ENCODE measurements around the gene ADARB1.

Gene ADARB1

DNA sequence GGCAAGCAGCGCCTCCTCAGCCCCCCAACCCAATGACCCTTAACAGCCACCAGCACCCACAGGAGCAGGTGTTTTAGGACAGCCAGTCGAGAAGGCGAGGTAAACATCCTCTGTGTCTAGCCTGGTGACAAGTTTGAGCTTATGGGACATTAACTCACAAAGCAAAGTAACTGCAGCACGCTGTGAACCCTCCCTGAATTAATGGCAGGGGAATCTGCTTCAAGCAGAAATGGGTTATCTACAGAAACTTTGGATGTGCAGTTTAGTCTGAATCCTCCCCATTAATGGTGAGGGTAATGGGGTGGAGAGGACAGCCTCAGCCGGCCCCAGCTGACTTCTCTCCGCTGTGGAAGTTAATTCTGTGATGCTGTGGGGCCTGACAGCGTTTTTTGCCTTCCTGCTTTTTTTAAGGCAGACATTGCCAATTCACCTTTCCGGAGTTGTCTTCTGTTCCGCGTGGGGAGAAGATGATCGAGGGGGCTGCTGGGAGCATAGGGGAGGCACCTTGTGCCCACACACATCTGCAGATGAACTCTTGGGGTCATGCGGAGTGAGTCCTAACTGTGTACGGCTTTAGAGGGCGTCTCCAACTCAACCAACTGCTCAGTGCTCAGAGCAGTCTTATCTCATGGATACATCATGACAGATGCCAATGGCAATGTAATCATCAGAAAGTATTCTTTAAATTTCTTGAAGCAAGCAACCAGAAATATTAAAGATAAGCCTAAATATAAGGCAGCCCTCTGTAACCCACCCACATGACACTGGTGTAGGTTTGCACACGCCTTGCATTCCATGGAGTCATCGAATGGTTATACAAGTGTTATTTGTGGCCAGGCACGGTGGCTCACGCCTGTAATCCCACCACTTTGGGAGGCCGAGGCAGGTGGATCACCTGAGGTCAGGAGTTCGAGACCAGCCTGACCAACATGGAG is 172.3 kb downstream of the ADARB1 start:
- H3K4me3 ChIP-seq (ENCODE audit: low read depth, low read length): no peak overlapping the region

DNA sequence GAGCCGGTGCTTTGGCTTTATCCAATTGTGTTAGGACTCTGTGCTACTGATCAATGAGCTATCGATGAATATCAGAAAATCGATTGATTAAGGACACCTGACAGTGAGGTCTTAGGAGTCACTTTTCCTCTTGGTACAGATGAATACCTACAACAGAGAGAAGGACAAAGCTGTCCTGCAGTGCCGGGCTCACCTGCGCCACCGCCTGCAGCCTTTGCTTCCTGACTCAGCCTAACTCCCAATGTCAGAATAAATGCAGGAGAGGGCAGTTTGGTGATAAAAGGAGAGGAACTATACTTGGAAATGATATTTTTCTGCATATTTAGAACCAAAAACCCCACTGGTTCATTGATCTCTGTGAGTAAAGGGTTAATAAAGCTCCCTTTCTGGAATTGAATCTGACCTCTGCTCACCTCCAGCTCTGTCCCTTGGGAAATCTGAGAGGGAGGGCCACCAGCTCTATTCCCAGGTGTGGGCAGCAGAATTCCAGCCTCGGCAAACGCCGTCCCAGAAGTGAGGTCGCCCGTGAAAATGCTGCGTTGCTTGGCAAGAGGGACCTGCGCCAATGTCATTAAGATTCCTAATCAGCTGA is 174.0 kb downstream of the ADARB1 start:
- H3K4me3 ChIP-seq (ENCODE audit: low read depth, low read length): no peak overlapping the region

DNA sequence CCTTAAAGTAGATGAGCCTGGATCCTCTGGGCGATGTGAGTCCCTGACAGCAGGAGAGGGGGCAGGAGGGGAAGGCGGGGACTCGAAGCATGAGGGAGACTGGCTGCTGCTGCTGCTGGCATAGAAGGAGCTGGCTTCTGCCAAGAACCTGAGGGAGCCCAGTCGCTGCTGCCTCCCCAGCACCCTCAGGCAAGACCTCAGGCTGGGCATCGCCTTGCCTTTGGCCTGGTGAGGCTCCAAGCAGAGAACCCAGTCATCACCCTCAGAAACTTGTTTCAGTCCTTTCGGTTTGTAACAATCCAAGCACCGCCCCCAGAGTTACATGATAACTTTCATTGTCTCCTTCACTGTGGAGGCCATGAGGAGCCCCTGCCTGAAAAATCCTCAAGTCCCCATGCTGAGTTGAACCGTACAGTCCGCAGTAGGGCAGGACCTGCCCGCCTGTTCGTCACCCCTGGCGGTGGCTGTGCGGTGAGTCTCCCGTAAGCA is 174.6 kb downstream of the ADARB1 start:
- H3K4me3 ChIP-seq (ENCODE audit: low read depth, low read length): no peak overlapping the region

DNA sequence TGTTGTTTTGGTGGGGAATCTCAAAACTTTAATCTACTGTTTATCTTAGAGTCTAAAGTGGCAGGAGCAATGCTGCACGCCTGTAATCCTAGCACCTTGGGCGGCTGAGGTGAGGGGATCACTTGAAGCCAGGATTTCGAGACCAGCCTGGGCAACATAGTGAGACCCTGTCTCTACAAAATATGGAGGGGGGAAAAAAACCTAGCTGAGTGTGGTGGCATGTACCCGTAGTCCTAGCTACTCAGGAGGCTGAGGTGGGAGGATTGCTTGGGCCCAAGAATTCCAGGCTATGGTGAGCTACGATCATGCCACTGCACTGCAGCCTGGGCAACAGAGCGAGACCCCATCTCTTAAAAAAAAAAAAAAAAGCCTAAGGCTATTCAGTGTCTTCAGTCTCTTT is 175.2 kb downstream of the ADARB1 start:
- no peak overlapping the region for H3K4me3 ChIP-seq (ENCODE audit: low read depth, low read length)

- no peak overlapping the region for H3K4me3 ChIP-seq (ENCODE audit: low read depth, low read length)
Measured at GRCh38 chr21:45250272-45250671, 175.9 kb downstream of the ADARB1 start.

GRCh38 chr21:45250914-45251634 is 176.7 kb downstream of the ADARB1 start:
- H3K4me3 ChIP-seq (ENCODE audit: low read depth, low read length): no peak overlapping the region

DNA sequence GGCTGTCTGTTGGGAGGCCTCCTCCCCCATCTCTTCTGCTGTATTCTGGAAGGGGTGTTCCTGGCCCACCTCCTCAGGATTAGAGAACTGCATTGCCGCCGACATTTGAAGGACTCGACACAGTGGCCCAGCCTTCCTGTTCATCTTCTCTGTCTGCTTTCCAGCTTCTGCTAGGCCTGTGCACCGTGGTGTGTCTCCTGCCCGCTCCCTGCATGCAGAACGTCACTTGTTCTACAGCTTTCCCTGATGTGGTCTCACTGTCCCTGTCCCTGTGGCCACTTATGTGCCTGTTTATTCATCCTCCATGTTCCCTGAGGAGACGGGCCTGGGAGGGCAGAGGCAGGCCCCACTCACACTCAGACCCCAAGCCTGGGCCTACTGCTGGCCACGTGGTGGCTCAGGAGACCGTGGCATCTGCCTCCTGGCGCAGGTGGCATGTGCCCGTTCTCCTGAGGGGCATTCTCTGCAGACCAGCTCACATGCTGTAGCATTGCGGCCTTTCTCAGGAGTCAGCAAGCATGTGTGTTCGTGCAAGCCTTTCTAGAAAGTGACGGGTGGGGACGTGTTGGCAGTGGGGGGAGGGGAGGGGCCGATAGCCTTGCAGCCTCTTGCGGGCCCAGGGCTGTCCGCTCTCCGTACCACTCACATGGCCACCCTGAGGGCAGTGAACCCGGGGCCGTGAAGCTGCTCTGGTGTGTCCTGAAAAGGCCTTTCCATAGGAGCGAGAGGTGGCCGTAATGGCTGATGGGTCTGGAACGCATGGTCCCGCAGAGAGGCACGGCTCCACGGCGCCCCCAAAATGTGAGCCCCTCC is 177.5 kb downstream of the ADARB1 start:
- H3K4me3 ChIP-seq (ENCODE audit: low read depth, low read length): no peak overlapping the region

- no peak overlapping the region for H3K4me3 ChIP-seq (ENCODE audit: low read depth, low read length)
Measured at GRCh38 chr21:45252448-45252925, 178.1 kb downstream of the ADARB1 start.

- no peak overlapping the region for H3K4me3 ChIP-seq (ENCODE audit: low read depth, low read length)
Measured at GRCh38 chr21:45253180-45253579, 178.8 kb downstream of the ADARB1 start.

DNA sequence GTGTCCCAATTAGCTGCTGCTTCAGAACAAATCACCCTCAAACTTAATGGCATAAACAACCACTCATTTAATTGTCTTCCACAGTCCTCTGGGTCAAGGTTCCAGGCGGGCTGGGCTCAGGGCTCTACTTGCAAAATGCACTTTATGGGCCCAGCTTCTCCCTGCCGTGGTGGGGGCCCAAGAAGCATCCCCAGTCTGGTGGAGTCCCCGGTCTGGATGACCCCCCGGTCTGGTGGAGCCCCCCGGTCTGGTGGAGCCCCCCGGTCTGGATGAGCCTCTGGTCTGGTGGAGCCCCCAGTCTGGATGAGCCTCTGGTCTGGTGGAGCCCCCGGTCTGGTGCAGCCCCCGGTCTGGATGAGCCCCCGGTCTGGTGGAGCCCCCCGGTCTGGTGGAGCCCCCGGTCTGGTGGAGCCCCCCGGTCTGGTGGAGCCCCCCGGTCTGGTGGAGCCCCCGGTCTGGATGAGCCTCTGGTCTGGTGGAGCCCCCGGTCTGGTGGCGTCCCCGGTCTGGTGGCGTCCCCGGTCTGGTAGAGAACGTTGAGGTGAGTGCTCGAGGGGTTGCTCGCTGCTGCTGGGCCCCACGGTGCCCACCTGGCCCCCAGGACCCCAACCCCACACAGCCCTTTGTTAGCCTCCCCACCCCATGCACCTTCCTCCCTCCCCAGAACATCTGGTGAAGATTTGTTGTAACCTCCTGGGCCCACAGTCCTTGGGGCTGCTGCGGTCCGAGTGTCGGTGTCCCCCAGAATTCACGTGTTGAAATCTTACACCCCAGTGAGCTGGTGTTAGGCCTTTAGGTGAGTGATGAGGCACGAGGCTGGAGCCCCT is 179.5 kb downstream of the ADARB1 start:
- H3K4me3 ChIP-seq (ENCODE audit: low read depth, low read length): no peak overlapping the region

- no peak overlapping the region for H3K4me3 ChIP-seq (ENCODE audit: low read depth, low read length)
Measured at GRCh38 chr21:45254460-45254930, 180.1 kb downstream of the ADARB1 start.

DNA sequence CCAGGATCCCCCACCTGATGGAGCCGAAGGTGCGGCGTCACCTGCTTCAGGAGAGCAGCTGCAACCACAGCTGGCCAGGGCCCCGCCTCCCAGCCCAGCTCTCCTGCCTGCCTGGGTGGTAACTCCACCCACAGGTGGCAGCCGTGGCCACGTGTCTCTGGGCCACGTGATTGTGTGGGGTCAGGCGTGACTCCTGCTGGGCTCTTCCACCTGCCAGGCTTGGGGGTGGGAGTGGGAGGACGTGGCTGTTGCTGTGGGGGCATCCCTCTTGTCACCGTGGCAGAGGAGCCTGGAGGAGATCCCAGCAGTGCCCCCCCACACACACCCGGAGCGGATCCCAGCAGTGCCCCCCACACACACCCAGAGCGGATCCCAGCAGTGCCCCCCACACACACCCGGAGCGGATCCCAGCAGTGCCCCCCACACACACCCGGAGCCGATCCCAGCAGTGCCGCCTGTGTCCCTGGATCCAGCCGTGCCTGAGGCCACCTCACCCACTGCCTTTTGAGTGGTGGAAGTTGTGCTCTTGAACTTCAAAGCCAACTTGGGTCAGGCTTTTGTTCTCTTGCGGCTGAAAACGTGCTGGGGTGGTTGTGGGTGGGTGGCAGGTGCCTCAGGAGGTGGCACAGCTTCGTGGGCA is 181.1 kb downstream of the ADARB1 start:
- H3K4me3 ChIP-seq (ENCODE audit: low read depth, low read length): no peak overlapping the region

DNA sequence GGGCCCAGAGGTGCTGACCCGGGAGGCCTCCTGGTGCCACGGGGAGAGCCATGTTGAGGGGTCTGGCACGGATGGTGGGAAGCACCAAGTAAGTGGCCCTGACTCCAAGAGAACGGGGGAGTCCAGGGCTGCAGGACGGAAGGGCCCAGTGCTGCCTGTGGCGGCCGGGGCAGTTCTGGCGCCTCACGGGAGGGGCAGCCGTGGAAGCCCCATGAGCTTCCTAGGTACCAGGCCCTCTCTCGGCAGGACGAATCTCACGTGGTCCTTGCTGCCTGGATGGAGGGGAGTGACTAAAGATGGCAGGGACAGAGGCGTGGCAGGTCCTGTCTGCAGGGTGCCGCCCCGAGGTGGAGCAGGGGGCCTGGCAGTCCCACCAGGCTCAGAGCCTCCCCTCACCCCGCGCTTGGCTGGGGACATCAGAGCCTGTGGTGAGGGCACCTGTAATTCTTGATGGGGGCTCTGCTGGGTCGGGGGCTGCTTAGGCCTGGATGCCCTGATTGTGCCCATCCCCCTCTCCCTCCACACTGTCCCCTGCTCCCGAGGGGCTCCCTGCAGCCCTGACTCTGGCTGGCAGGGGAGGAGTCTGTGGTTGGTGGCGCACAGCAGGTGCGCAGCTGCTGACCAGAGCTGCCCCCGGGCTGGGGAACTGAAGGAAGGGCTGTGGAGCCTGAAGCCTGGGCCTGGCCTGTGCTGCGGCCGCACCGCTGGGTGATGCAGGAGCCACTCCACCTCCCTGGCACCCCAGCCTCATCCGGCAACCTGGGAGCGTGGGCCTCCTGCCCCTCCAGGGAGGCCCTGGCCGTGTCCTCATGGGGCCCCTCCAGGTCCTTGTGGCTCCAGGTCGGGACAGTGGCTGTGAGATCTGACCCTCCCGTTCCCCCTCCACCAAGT is 181.9 kb downstream of the ADARB1 start:
- no peak overlapping the region for H3K4me3 ChIP-seq (ENCODE audit: low read depth, low read length)

GRCh38 chr21:45256912-45257672 is 182.7 kb downstream of the ADARB1 start:
- H3K4me3 ChIP-seq (ENCODE audit: low read depth, low read length): no peak overlapping the region

- no peak overlapping the region for H3K4me3 ChIP-seq (ENCODE audit: low read depth, low read length)
Measured at GRCh38 chr21:45257673-45258341, 183.4 kb downstream of the ADARB1 start.

GRCh38 chr21:45258466-45258865 is 184.1 kb downstream of the ADARB1 start:
- no peak overlapping the region for H3K4me3 ChIP-seq (ENCODE audit: low read depth, low read length)
